ENCODE results near the gene ESPL1.

ESPL1 gene

GRCh38 chr12:53231921-53232645 is 36.0 kb upstream of the ESPL1 start, which contains the start of gene RARG:
Gene RARG, minus strand, starts transcription at chr12:53232209. Its CDS starts 4,664 bp downstream, at chr12:53227545.
- peak; percentile 49 for DNase-seq

GRCh38 chr12:53232646-53233461 is 35.2 kb upstream of the ESPL1 start:
- peak; percentile 16 for DNase-seq

GRCh38 chr12:53233671-53234121 is 34.4 kb upstream of the ESPL1 start:
- no peak for DNase-seq

- DNase-seq: no peak
These were observed 33.7 kb upstream of the ESPL1 start for GRCh38 chr12:53234271-53234914.

GRCh38 chr12:53235164-53235563 is 32.9 kb upstream of the ESPL1 start:
- DNase-seq: no peak

- DNase-seq: no peak
These were observed 32.2 kb upstream of the ESPL1 start for GRCh38 chr12:53235742-53236442.

GRCh38 chr12:53236443-53237111 is 31.5 kb upstream of the ESPL1 start:
- no peak for DNase-seq

- DNase-seq: no peak
These were observed 28.3 kb upstream of the ESPL1 start for GRCh38 chr12:53239643-53240258.

GRCh38 chr12:53241623-53242412 is 26.3 kb upstream of the ESPL1 start:
- no peak for DNase-seq

GRCh38 chr12:53244337-53244736 is 23.8 kb upstream of the ESPL1 start:
- no peak for DNase-seq

GRCh38 chr12:53245286-53245685 is 22.8 kb upstream of the ESPL1 start:
- DNase-seq: no peak

- DNase-seq: peak; percentile 80
These were observed 16.4 kb upstream of the ESPL1 start for GRCh38 chr12:53251477-53252348.

- peak; percentile 32 for DNase-seq
These were observed 15.7 kb upstream of the ESPL1 start for GRCh38 chr12:53252349-53252916.

GRCh38 chr12:53253298-53253697 is 14.8 kb upstream of the ESPL1 start:
- DNase-seq: no peak

- no peak for DNase-seq
These were observed 13.1 kb upstream of the ESPL1 start for GRCh38 chr12:53254816-53255545.

GRCh38 chr12:53255996-53256395 is 12.1 kb upstream of the ESPL1 start:
- DNase-seq: no peak

- DNase-seq: no peak
These were observed 9.3 kb upstream of the ESPL1 start for GRCh38 chr12:53258541-53259539.

- DNase-seq: no peak
These were observed 8.2 kb upstream of the ESPL1 start for GRCh38 chr12:53259891-53260290.
